NOMO-1 treated with dmso at 0.1 percent for 144 hours (cell line): Measurements from ENCODE around the gene PLIN4.
"Not testable (repeated sequence)": the region's sequence is repeated elsewhere in the genome, so short reads cannot be mapped to it uniquely, and the experiment has no call there.

ENCODE experiments used
- DNase-seq: peaks from one replicate; lab custom pipeline; 2025; ENCODE audit not compliant: unreplicated experiment; lab: John Stamatoyannopoulos, UW

PLIN4 gene, protein sequence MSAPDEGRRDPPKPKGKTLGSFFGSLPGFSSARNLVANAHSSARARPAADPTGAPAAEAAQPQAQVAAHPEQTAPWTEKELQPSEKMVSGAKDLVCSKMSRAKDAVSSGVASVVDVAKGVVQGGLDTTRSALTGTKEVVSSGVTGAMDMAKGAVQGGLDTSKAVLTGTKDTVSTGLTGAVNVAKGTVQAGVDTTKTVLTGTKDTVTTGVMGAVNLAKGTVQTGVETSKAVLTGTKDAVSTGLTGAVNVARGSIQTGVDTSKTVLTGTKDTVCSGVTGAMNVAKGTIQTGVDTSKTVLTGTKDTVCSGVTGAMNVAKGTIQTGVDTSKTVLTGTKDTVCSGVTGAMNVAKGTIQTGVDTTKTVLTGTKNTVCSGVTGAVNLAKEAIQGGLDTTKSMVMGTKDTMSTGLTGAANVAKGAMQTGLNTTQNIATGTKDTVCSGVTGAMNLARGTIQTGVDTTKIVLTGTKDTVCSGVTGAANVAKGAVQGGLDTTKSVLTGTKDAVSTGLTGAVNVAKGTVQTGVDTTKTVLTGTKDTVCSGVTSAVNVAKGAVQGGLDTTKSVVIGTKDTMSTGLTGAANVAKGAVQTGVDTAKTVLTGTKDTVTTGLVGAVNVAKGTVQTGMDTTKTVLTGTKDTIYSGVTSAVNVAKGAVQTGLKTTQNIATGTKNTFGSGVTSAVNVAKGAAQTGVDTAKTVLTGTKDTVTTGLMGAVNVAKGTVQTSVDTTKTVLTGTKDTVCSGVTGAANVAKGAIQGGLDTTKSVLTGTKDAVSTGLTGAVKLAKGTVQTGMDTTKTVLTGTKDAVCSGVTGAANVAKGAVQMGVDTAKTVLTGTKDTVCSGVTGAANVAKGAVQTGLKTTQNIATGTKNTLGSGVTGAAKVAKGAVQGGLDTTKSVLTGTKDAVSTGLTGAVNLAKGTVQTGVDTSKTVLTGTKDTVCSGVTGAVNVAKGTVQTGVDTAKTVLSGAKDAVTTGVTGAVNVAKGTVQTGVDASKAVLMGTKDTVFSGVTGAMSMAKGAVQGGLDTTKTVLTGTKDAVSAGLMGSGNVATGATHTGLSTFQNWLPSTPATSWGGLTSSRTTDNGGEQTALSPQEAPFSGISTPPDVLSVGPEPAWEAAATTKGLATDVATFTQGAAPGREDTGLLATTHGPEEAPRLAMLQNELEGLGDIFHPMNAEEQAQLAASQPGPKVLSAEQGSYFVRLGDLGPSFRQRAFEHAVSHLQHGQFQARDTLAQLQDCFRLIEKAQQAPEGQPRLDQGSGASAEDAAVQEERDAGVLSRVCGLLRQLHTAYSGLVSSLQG (N-terminal part only)

GRCh38 chr19:4518345-4519171, at the start of gene PLIN4:
TSS of gene PLIN4 (minus strand) at chr19:4518486. CDS start at chr19:4518272, 214 bp downstream.
- no peak for DNase-seq

DNA sequence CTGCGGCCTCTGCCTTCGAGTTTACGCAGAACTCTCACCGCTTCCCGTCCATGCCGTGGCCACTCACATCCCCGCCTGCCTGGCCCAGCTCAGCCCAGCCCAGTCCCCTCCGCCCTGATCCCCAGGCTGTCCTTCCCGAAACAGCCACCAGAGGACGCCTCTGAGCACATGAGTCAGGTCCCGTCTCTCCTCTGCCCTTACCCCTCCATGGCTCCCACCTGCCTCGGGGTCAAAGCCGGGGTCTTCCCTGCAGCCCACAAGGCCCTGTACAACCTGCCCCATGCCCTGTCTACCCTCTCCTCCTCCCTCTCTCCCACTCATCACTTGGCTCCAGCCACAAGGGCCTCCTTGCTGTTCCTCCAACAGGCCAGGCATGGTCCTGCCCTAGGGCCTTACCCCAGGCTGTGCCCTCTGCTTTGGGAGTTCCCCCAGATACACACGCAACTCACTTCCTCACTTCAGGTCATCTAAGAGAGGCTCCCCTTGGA, 49.3 kb upstream of the PLIN4 start:
- DNase-seq = peak; percentile 27

DNA sequence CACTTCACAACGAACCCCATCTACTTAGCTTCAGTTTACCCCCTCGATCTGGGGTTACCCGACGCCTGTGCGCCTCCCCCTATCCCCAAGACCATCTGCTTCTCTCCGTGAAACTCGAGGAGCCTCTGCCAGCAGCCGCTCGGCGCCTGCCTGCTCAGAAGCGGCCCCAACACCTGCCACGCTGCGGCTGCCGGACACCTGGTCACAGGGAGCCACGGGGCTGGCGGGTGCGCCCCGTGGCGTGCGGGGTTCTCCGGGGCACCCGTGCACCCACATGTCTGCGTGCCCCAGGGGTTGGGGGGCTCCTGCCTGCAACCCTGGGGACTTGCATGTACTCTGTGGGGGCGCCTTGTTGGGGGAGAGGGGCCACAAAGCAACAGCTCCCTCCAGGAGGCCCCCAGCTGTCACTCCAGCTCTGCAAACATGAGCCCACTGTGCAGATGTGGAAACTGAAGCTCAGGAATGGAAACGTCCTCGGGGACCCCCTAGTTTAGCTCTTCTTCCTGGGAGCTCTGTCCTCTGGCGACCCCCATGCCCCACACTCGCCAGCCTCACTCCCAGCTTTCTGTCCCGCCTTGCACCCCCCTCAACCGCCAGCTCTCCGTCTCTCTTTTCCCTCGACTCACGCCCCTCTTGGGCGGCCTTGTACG, 48.2 kb upstream of the PLIN4 start:
- DNase-seq = no peak

DNA sequence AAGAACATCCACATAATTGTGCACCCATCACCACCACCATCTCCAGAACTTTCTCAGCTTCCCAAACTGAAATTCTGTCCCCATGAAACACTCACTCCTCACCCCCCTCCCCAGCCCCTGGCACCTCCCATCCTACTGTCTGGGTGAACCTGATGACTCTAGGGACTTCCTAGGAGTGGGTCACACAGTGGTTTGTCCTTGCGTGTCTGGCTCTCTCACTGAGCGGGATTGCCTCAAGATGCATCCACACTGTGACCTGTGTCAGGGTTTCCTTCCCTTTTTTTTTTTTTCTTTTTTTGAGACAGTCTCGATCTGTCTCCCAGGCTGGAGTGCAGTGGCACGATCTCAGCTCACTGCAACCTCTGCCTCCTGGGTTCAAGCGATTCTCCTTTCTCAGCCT, 45.3 kb upstream of the PLIN4 start:
- not testable (repeated sequence) for DNase-seq

DNA sequence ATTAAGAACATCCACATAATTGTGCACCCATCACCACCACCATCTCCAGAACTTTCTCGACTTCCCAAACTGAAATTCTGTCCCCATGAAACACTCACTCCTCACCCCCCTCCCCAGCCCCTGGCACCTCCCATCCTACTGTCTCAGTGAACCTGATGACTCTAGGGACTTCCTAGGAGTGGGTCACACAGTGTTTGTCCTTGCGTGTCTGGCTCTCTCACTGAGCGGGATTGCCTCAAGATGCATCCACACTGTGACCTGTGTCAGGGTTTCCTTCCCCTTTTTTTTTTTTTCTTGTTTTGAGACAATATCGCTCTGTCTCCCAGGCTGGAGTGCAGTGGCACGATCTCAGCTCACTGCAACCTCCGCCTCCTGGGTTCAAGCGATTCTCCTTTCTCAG, 43.8 kb upstream of the PLIN4 start:
- DNase-seq = not testable (repeated sequence)

GRCh38 chr19:4559569-4559968, 41.3 kb upstream of the PLIN4 start, which contains the start of gene SEMA6B:
TSS of gene SEMA6B (minus strand) at chr19:4559684. CDS start at chr19:4558457, 1,227 bp downstream.
- peak; percentile 16 for DNase-seq

DNA sequence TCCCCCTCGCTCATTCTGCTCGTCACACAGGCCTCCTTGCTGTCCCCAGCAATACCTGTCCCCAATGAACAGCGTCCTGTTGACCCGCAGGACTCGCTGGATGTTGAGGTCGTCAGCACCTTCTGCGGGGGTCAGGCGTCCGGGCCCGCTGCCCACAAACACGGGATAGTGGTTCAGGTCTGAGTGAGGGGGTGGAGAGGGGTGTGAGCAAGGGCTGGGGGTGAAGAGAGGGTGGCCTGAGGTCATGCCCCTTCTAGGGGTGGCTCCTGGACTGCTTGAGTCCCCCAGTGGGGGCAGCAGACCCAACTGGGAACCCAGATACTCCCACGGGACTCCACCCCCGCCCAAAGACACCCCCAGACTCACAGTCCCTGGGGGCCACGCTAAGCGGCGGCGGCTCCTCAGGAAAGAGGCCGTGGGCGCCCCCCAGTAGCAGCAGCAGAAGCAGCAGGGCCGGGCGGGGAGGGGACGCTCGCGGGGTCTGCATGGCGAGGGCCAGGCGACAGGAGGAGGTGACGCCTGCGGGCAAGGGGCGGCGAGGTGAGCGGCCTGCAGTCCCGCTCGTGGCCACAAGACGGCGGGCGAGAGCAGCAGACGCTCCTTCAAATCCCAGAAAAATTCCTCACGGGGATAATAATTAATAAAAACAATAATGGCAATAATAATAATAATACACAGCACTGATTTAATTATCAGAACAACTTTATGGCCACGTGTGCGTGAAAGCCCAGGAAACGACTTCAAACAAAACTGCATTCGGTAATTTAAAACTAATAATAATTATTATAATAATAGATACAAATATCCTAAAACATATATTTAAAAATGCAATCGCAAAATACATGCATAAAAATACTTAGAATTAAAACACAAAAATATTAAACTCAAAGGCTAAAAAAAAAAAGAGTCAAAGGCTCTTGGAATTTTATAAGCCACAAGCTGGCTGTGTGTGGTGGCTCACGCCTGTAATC, 40.0 kb upstream of the PLIN4 start:
- DNase-seq = no peak

DNA sequence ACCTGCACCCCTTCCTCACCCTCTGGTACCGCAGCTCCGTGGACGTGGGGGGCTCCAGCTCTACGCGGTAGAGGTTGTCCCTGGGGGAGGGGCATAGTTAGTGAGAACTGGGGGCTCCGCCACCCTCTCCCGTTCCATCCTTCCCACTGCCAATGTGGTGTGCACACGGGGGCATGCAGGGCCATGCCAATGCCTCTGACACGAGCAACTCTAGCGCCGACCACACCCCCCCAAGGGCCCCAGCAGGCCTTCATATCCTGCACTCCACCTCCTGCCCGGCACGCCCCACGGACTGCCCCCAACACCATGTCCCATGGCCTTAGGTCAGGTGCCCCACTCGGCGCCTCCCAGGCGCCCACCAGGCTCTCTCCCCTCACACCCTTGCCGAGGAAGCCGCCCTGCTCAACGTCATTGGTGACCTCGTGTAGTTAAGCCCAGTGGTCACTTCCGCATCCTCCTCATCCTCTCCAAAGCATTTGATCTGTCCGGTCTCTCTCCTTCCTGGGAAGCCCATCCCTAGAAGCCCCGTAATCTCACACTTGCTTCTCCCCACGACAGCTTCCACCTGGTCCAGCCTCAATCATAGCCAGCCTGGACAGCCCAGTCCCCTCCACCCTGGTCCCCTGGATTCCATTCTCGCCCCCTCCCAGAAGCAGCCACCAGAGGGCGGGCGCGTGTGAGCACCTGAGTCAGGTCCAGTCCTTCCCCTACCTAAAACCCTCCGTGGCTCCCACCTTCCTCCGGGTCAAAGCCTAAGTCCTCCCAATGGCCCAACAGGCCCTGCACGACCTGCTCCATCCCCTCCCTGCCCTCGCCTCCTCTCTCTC, 39.1 kb upstream of the PLIN4 start:
- no peak for DNase-seq

- DNase-seq = peak; percentile 22
Measured at GRCh38 chr19:4556597-4557127, 38.4 kb upstream of the PLIN4 start.

GRCh38 chr19:4555657-4556561, 37.6 kb upstream of the PLIN4 start:
- DNase-seq = no peak

GRCh38 chr19:4554717-4555116, 36.4 kb upstream of the PLIN4 start:
- DNase-seq = no peak

DNA sequence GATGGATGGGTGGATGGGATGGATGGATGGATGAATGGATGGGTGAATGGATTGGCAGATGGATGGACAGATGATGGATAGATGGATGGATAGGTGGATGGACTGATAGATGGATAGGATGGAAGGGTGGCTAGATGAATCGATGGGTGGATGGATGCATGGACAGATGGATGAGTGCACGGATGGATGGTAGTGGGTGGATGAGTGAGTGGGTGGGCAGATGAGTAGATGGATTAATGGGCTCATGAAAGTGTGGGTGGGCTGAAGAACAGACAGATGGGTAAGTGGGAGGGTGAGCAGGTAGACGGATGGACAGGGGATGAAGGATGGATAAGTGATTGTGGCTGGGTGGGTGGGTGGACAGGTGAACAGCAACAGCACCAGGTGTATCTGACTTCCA, 35.5 kb upstream of the PLIN4 start:
- no peak for DNase-seq

DNA sequence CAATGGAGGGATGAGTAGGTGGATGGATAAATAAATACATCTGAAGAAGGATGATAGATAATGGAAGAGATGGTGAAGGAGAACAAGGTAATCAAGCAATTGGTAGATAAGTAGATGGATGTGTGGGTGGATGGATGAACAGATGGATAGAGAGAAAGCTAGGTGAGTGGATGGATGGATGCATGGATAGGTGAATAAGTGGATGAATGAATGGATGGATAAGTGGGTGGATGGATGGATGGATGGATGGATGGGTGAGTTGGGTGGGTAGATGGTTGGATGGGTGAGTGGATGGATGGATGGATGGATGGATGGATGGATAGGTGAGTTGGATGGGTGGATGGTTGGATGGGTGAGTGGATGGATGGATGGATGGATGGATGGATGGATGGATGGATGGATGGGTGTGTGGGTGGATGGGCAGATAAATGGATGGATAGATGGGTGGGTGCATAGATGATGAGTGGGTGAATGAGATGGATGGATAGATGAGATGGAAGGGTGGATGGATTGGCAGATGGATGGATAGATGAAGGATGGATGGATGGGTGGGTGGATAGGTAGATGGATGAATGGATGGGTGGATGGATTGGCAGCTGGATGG, 34.9 kb upstream of the PLIN4 start:
- DNase-seq = no peak

- DNase-seq = no peak
Measured at GRCh38 chr19:4552525-4552819, 34.2 kb upstream of the PLIN4 start.

DNA sequence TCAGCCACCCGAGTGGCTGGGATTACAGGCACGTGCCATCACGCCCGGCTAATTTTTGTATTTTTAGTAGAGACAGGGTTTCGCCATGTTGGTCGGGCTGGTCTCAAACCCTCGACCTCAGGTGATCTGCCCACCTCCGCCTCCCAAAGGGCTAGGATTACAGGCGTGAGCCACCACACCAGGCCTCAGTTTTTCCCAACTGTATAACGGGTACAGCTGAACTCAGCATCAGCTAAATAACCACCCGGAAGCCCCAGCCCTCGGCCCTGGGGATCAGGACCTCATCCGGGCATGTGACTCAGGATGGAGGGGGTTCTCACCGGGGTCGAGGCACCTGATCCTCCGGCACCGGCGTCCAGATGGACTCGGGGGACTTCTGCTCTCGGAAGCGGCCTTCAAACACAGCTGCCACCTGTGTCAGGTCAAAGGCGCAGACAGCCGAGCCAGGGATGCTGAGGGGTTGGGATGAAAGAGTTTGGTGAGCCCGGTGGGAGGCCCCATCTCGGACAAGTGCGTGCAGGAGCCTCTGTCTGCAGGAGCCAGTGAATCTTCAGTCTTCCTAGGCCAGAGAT, 32.3 kb upstream of the PLIN4 start:
- DNase-seq = no peak

DNA sequence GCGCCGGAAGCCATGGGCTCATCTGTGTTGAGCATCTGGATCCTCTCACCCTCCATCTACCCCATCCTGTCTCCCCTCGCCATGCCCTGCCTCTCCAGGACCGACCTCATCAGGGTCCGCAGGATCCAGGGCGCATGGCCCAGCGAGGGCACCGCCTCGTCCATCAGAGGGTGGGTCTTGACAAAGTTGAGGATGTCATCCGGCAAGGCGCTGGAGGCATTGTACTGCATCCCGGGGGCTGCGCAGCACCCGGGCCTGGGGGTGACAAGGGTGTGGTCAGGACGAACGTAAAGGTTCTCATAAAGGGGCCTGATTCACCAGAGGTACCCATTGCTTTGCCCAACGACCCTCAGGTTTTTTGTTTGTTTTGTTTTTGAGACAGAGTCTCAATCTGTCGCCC, 31.7 kb upstream of the PLIN4 start:
- no peak for DNase-seq
